ENCODE data around the gene RBMY1E.
"Not testable (repeated sequence)": the region's sequence is repeated elsewhere in the genome, so short reads cannot be mapped to it uniquely, and the experiment has no call there.

RBMY1E gene
- 0 reads per million in 4 donors for total RNA-seq

DNA sequence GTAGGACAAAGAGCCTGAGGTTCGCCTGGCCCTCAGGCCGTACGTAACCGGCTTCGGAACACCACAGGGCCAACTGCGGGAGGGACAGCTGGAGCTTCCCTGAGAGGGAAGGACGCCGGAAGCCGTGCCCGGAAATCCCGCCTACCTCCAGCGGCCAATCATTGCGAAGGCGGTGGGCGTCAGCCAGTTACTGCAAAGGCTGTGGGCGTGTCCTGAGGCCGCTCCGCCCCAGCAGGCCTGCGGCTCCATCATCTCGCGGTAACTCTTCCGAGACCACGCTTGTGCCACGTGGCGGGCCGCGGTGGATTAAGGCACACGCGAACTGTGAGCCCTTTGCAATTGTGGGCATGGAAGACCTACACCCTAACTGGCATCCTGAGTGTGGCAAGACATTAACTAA lies at the start of gene RBMY1E:
TSS of gene RBMY1E (minus strand) at position 101 of the 400 bp plus-strand sequence. CDS start 1,978 bp downstream, outside the sequence.
- DNase-seq, result not testable (repeated sequence)

DNA sequence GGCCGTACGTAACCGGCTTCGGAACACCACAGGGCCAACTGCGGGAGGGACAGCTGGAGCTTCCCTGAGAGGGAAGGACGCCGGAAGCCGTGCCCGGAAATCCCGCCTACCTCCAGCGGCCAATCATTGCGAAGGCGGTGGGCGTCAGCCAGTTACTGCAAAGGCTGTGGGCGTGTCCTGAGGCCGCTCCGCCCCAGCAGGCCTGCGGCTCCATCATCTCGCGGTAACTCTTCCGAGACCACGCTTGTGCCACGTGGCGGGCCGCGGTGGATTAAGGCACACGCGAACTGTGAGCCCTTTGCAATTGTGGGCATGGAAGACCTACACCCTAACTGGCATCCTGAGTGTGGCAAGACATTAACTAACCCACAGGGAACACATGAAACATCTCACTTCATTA lies 23.4 kb downstream of the RBMY1E start, which contains the start of gene RBMY1D:
TSS of gene RBMY1D (minus strand) at position 101 of the 400 bp plus-strand sequence. CDS start 2,013 bp downstream, outside the sequence.
- DNase-seq, result not testable (repeated sequence)

- not testable (repeated sequence) for DNase-seq
Observed at GRCh38 chrY:21869407-21870076, 48.3 kb downstream of the RBMY1E start.

Measured in T-helper 1 cell (primary cell).